Ascending aorta (tissue), 2 donors: ENCODE data around the gene SSBP2. TPM values are rescaled to one million over a fixed set of nuclear protein-coding genes. Genes with fewer than 3 reads are reported as not detected.

Experiments
- DNase-seq, 2 donors: peaks; one replicate each; pipeline ENCODE4 v3.0.0-alpha.2; 2019; ENCODE audit warnings: low spot score in 2 of 2
- H3K27ac ChIP-seq, 2 donors: fragments of 200-600 bp; sonication (generic); one replicate each; pipeline ENCODE4 v1.5.1; 2016 to 2017; ENCODE audit warnings: mild to moderate bottlenecking in 1 of 2
- H3K27me3 ChIP-seq: fragments of 200-600 bp; sonication (generic); one replicate; pipeline ENCODE4 v1.5.1; 2017
- H3K36me3 ChIP-seq, 2 donors: fragments of 200-600 bp; sonication (generic); one replicate each; pipeline ENCODE4 v1.5.1; 2016
- H3K4me1 ChIP-seq, 2 donors: fragments of 200-600 bp; sonication (generic); one replicate each; pipeline ENCODE4 v1.5.1; 2016 to 2017; ENCODE audit warnings: mild to moderate bottlenecking in 1 of 2
- H3K4me3 ChIP-seq, 2 donors: fragments of 200-600 bp; sonication (generic); one replicate each; pipeline ENCODE4 v1.5.1; 2016 to 2017; ENCODE audit warnings: mild to moderate bottlenecking in 1 of 2
- H3K9me3 ChIP-seq, 2 donors: fragments of 200-600 bp; sonication (generic); one replicate each; pipeline ENCODE4 v1.5.1; 2016
- intact Hi-C: fragments of 100-400 bp; cut with DNase I; formaldehyde crosslinking; loops from one replicate; pipeline ENCODE4 v1.15.1; 2023
- total RNA-seq: library from RNA; depleted of rRNA; stranded (reverse); fragments of >200 nt; gene quantifications from one replicate; pipeline ENCODE4 v1.1.0, GENCODE V29; 2016
- TF ChIP-seq, protein P1 (sequence below), 3 experiments: fragments of 200-600 bp in 2 of 3; fragments of 450-650 bp in 1 of 3; sonication (generic) in 2 of 3; IDR thresholded peaks; one replicate each; pipeline ENCODE4 v1.5.1; 2016 to 2019; ENCODE audit warnings: antibody characterized with exemption in 3 of 3, mild to moderate bottlenecking in 1 of 3, moderate library complexity in 1 of 3

SSBP2 gene
- total RNA-seq, 1 donor from 2014 or later, result 22.4 TPM

DNA sequence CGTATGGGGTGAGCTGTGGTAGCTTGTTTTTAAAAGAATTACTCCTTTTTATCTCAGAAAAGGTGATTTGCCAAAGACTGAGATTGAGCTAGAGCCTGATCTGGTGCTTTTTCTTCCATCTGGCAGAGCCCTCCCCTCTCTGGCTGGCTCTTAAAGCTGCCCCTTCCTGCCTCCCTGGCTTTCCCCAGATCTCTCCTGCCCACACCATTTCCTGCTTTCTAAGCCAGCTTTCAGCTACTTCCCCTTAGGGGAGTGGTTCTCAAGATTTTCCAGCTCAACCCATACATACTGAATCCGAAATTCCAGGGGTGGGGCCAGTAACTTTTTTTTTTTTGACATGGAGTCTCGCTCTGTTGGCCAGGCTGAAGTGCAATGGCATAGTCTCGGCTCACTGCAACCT lies 352.2 kb downstream of the SSBP2 start:
- no peak overlapping the region for H3K4me3 ChIP-seq
- H3K27me3 ChIP-seq, result no peaks in the 10 kb centered on the region
- no peaks in the 10 kb centered on the region for H3K36me3 ChIP-seq
- no peak for DNase-seq
- TF ChIP-seq, protein P1, sequence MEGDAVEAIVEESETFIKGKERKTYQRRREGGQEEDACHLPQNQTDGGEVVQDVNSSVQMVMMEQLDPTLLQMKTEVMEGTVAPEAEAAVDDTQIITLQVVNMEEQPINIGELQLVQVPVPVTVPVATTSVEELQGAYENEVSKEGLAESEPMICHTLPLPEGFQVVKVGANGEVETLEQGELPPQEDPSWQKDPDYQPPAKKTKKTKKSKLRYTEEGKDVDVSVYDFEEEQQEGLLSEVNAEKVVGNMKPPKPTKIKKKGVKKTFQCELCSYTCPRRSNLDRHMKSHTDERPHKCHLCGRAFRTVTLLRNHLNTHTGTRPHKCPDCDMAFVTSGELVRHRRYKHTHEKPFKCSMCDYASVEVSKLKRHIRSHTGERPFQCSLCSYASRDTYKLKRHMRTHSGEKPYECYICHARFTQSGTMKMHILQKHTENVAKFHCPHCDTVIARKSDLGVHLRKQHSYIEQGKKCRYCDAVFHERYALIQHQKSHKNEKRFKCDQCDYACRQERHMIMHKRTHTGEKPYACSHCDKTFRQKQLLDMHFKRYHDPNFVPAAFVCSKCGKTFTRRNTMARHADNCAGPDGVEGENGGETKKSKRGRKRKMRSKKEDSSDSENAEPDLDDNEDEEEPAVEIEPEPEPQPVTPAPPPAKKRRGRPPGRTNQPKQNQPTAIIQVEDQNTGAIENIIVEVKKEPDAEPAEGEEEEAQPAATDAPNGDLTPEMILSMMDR (IDR thresholded peaks at IDR 0.05), result no peak
- no peaks in the 10 kb centered on the region for H3K9me3 ChIP-seq
- intact Hi-C loops, result no loop called here
- peaks cover 0 to 4% of the 10 kb centered on the region in 2 donors for H3K4me1 ChIP-seq
- no peak overlapping the region for H3K27ac ChIP-seq

- Histone ChIP-seq H3K27ac (no peak overlapping the region), H3K36me3 (no peaks in the 10 kb centered on the region), H3K4me1 (peaks cover 3 to 4% of the 10 kb centered on the region in 2 donors), H3K27me3 (no peaks in the 10 kb centered on the region), H3K9me3 (no peaks in the 10 kb centered on the region), H3K4me3 (no peak overlapping the region)
- TF ChIP-seq, protein P1 (IDR thresholded peaks at IDR 0.05), result no peak
- intact Hi-C loops, result no loop called here
- DNase-seq, result no peak
These were observed 353.7 kb downstream of the SSBP2 start for GRCh38 chr5:81397176-81397575.

- intact Hi-C loops, result no loop called here
- Histone ChIP-seq H3K4me3 (no peak overlapping the region), H3K36me3 (no peaks in the 10 kb centered on the region), H3K4me1 (peaks cover 3 to 4% of the 10 kb centered on the region in 2 donors), H3K27ac (no peak overlapping the region), H3K27me3 (no peaks in the 10 kb centered on the region), H3K9me3 (no peaks in the 10 kb centered on the region)
- DNase-seq, result no peak
- TF ChIP-seq, protein P1 (IDR thresholded peaks at IDR 0.05), result no peak
These were observed 355.6 kb downstream of the SSBP2 start for GRCh38 chr5:81395262-81395661.

- no peaks in the 10 kb centered on the region for H3K9me3 ChIP-seq
- no peak within 1 kb of the TSS for H3K27ac ChIP-seq
- H3K4me1 ChIP-seq, result peaks cover 3 to 4% of the 10 kb centered on the region in 2 donors
- intact Hi-C loops, result no loop called here
- no peak for DNase-seq
- H3K27me3 ChIP-seq, result no peaks in the 10 kb centered on the region
- H3K4me3 ChIP-seq, result peak within 1 kb of the TSS; percentile 45 to 75
- TF ChIP-seq, protein P1 (IDR thresholded peaks at IDR 0.05), result no peak
- no peaks in the 10 kb centered on the region for H3K36me3 ChIP-seq
These were observed 356.8 kb downstream of the SSBP2 start, which contains the start of gene ACOT12 for GRCh38 chr5:81393783-81394718. TSS of gene ACOT12 (minus strand) at chr5:81394134. CDS start at chr5:81394114, 20 bp downstream.

- Histone ChIP-seq H3K27me3 (no peaks in the 10 kb centered on the region), H3K4me1 (peaks cover 3 to 4% of the 10 kb centered on the region in 2 donors), H3K9me3 (no peaks in the 10 kb centered on the region), H3K36me3 (no peaks in the 10 kb centered on the region), H3K4me3 (peak overlapping the region; percentile 45 to 75), H3K27ac (no peak overlapping the region)
- intact Hi-C loops, result no loop called here
- TF ChIP-seq, protein P1 (IDR thresholded peaks at IDR 0.05), result no peak
- no peak for DNase-seq
These were observed 357.5 kb downstream of the SSBP2 start for GRCh38 chr5:81393430-81393782.
